ENCODE data around the gene KRT6B. TPM values are rescaled to one million over a fixed set of nuclear protein-coding genes. Genes with fewer than 3 reads are reported as not detected.
"Not testable (repeated sequence)": the region's sequence is repeated elsewhere in the genome, so short reads cannot be mapped to it uniquely, and the experiment has no call there.

KRT6B gene
- total RNA-seq, 1 experiment from 2014 or later = not detected

- TF ChIP-seq REST (IDR thresholded peaks at IDR 0.05; ENCODE audit: insufficient read depth in 1 of 2, low read depth in 2 of 2, low read length in 1 of 2) (no peak), CTCF (IDR thresholded peaks at IDR 0.05) (no peak), SIN3A (IDR thresholded peaks at IDR 0.05; ENCODE audit: borderline replicate concordance, insufficient read depth, low read depth, low read length) (no peak), POLR2AphosphoS5 (IDR thresholded peaks at IDR 0.05; ENCODE audit: low read depth, low read length) (no peak), TCF7L2 (IDR thresholded peaks at IDR 0.05; ENCODE audit: low read depth, low read length) (no peak)
- Histone ChIP-seq H3K27ac (ENCODE audit: low read length) (no peak overlapping the region), H3K9me3 (ENCODE audit: control insufficient read depth, insufficient read depth, low read depth, low read length) (no peaks in the 10 kb centered on the region), H3K4me3 (ENCODE audit: low read depth in 2 of 2, low read length in 2 of 2) (no peak overlapping the region), H3K4me1 (ENCODE audit: control insufficient read depth, insufficient read depth, low read length) (no peaks in the 10 kb centered on the region), H3K36me3 (ENCODE audit: control insufficient read depth, insufficient read depth, low read length) (no peaks in the 10 kb centered on the region), H3K27me3 (ENCODE audit: control insufficient read depth, insufficient read depth, low read length) (peaks cover 9% of the 10 kb centered on the region; the same call in 1 of the 2 replicates)
- ChIA-PET POLR2A (no interaction called here), CTCF (no interaction called here)
- DNase-seq (ENCODE audit: low read depth, low spot score) = no peak
- BruUV-seq (replicated peaks) = no TSS peak
- intact Hi-C loops (cut with micrococcal nuclease; ENCODE audit: unreplicated experiment) = no loop called here
- no peak for ATAC-seq
- in situ Hi-C loops (cut with HindIII; ENCODE audit: low pct_unique_long_range_greater_than_20kb, low sequenced_read_pairs) = no loop called here
Measured at GRCh38 chr12:52494100-52494499, 42.2 kb upstream of the KRT6B start.

GRCh38 chr12:52493172-52493571 is 41.2 kb upstream of the KRT6B start, which contains the start of gene KRT6A:
TSS of gene KRT6A (minus strand) at chr12:52493257. CDS start at chr12:52493188, 69 bp downstream.
- Histone ChIP-seq H3K36me3 (ENCODE audit: control insufficient read depth, insufficient read depth, low read length) (no peaks in the 10 kb centered on the region), H3K4me1 (ENCODE audit: control insufficient read depth, insufficient read depth, low read length) (no peaks in the 10 kb centered on the region), H3K27me3 (ENCODE audit: control insufficient read depth, insufficient read depth, low read length) (peaks cover 7% of the 10 kb centered on the region; the same call in 1 of the 2 replicates), H3K9me3 (ENCODE audit: control insufficient read depth, insufficient read depth, low read depth, low read length) (no peaks in the 10 kb centered on the region), H3K4me3 (ENCODE audit: low read depth in 2 of 2, low read length in 2 of 2) (no peak within 1 kb of the TSS), H3K27ac (ENCODE audit: low read length) (no peak within 1 kb of the TSS)
- intact Hi-C loops (cut with micrococcal nuclease; ENCODE audit: unreplicated experiment) (no loop called here), in situ Hi-C loops (cut with HindIII; ENCODE audit: low pct_unique_long_range_greater_than_20kb, low sequenced_read_pairs) (no loop called here)
- TF ChIP-seq CTCF (IDR thresholded peaks at IDR 0.05) (no peak), SIN3A (IDR thresholded peaks at IDR 0.05; ENCODE audit: borderline replicate concordance, insufficient read depth, low read depth, low read length) (no peak), POLR2AphosphoS5 (IDR thresholded peaks at IDR 0.05; ENCODE audit: low read depth, low read length) (no peak), TCF7L2 (IDR thresholded peaks at IDR 0.05; ENCODE audit: low read depth, low read length) (no peak), REST (IDR thresholded peaks at IDR 0.05; ENCODE audit: insufficient read depth in 1 of 2, low read depth in 2 of 2, low read length in 1 of 2) (no peak)
- ChIA-PET CTCF (no interaction called here), POLR2A (no interaction called here)
- DNase-seq (ENCODE audit: low read depth, low spot score) (no peak), ATAC-seq (no peak)
- BruUV-seq (replicated peaks) = no TSS peak

GRCh38 chr12:52492405-52492804 is 40.5 kb upstream of the KRT6B start:
- ATAC-seq; H3K27ac ChIP-seq (ENCODE audit: low read length); H3K4me3 ChIP-seq (ENCODE audit: low read depth in 2 of 2, low read length in 2 of 2); DNase-seq (ENCODE audit: low read depth, low spot score); H3K27me3 ChIP-seq (ENCODE audit: control insufficient read depth, insufficient read depth, low read length); H3K4me1 ChIP-seq (ENCODE audit: control insufficient read depth, insufficient read depth, low read length); CTCF ChIA-PET; BruUV-seq (replicated peaks); in situ Hi-C loops (cut with HindIII; ENCODE audit: low pct_unique_long_range_greater_than_20kb, low sequenced_read_pairs); H3K36me3 ChIP-seq (ENCODE audit: control insufficient read depth, insufficient read depth, low read length); intact Hi-C loops (cut with micrococcal nuclease; ENCODE audit: unreplicated experiment); POLR2A ChIA-PET; H3K9me3 ChIP-seq (ENCODE audit: control insufficient read depth, insufficient read depth, low read depth, low read length): not testable (repeated sequence)

GRCh38 chr12:52491495-52491894 is 39.5 kb upstream of the KRT6B start:
- H3K4me1 ChIP-seq (ENCODE audit: control insufficient read depth, insufficient read depth, low read length); CTCF ChIA-PET; in situ Hi-C loops (cut with HindIII; ENCODE audit: low pct_unique_long_range_greater_than_20kb, low sequenced_read_pairs); ATAC-seq; H3K27me3 ChIP-seq (ENCODE audit: control insufficient read depth, insufficient read depth, low read length); H3K9me3 ChIP-seq (ENCODE audit: control insufficient read depth, insufficient read depth, low read depth, low read length); POLR2A ChIA-PET; H3K36me3 ChIP-seq (ENCODE audit: control insufficient read depth, insufficient read depth, low read length); H3K4me3 ChIP-seq (ENCODE audit: low read depth in 2 of 2, low read length in 2 of 2); H3K27ac ChIP-seq (ENCODE audit: low read length); intact Hi-C loops (cut with micrococcal nuclease; ENCODE audit: unreplicated experiment); BruUV-seq (replicated peaks); DNase-seq (ENCODE audit: low read depth, low spot score): not testable (repeated sequence)

Data from Panc1 (cell line).